HepG2 (cell line): ENCODE measurements around the gene BANP. TPM values are rescaled to one million over a fixed set of nuclear protein-coding genes. Genes with fewer than 3 reads are reported as not detected.
A peak's percentile ranks its signal among the peaks of the same experiment; 100 is the strongest.

ENCODE experiments used
- FOXP1 ChIP-seq, 2 experiments: fragments of 450-650 bp in 1 of 2; IDR thresholded peaks; 2 replicates each; pipeline ENCODE4 v1.6.1; 2017 to 2018; ENCODE audit warnings: antibody characterized with exemption in 1 of 2
- HOXA5 ChIP-seq: sonication (generic); formaldehyde crosslinking; IDR thresholded peaks from 2 replicates; pipeline ENCODE4 v1.4.0; 2020; ENCODE audit warnings: missing genetic modification reagents
- MYNN ChIP-seq: sonication (generic); formaldehyde crosslinking; IDR thresholded peaks from 2 replicates; pipeline ENCODE4 v1.4.0; 2020; ENCODE audit warnings: mild to moderate bottlenecking, low read depth, missing genetic modification reagents
- NCOA1 ChIP-seq: sonication (generic); formaldehyde crosslinking; IDR thresholded peaks from 2 replicates; pipeline ENCODE4 v1.9.0; 2021; ENCODE audit warnings: missing genetic modification reagents
- NR2F1 ChIP-seq, 2 experiments: fragments of 450-650 bp in 1 of 2; formaldehyde crosslinking in 1 of 2; IDR thresholded peaks; 2 replicates each; pipeline versions ENCODE4 v1.5.0 to v1.6.1; 2016 to 2020; ENCODE audit warnings: mild to moderate bottlenecking in 1 of 2, missing compliant biosample characterization in 1 of 2, missing genetic modification reagents in 1 of 2, moderate library complexity in 1 of 2
- PITX1 ChIP-seq: sonication (generic); formaldehyde crosslinking; IDR thresholded peaks from 2 replicates; pipeline ENCODE4 v1.5.1; 2020; ENCODE audit warnings: mild to moderate bottlenecking, missing genetic modification reagents
- SIN3A ChIP-seq: IDR thresholded peaks from 2 replicates; pipeline ENCODE4 v1.6.1; 2011; ENCODE audit warnings: low read depth, mild to moderate bottlenecking, control low read depth, low read length, borderline replicate concordance
- SRSF9 ChIP-seq: fragments of 200-400 bp; formaldehyde crosslinking; IDR thresholded peaks from 2 replicates; pipeline ENCODE4 v1.6.1; 2018; ENCODE audit warnings: borderline replicate concordance, mild to moderate bottlenecking, low read depth, low read length; ENCODE audit not compliant: insufficient read depth, poor library complexity, severe bottlenecking
- ZNF446 ChIP-seq: sonication (generic); formaldehyde crosslinking; IDR thresholded peaks from 2 replicates; pipeline ENCODE4 v1.5.0; 2020; ENCODE audit warnings: mild to moderate bottlenecking, missing genetic modification reagents
- ZNF512 ChIP-seq: sonication (generic); formaldehyde crosslinking; IDR thresholded peaks from 2 replicates; pipeline ENCODE4 v1.4.0; 2020; ENCODE audit warnings: mild to moderate bottlenecking, missing genetic modification reagents
- polyA plus RNA-seq, 8 experiments: library from polyadenylated mRNA; depleted of rRNA in 3 of 8; stranded (reverse) in 7 of 8; unstranded in 1 of 8; fragments of >200 nt; fragmentation: Illumina TruSeq in 4 of 8; extraction: Trizol in 4 of 8; gene quantifications; 2 replicates each; pipeline versions ENCODE4 v1.2.1 to v1.2.3, GENCODE V29; 2011 to 2016; ENCODE audit warnings: low read depth in 4 of 8, missing spikeins in 1 of 8, mixed read lengths in 1 of 8; ENCODE audit not compliant: insufficient read depth in 1 of 8
- total RNA-seq, 5 experiments: library from RNA; depleted of rRNA; stranded (reverse); fragments of >200 nt; fragmentation: Illumina TruSeq; extraction: Trizol; gene quantifications; 2 replicates each; pipeline ENCODE4 v1.2.3, GENCODE V29; 2016; ENCODE audit warnings: low read depth in 1 of 5
- TF ChIP-seq, protein P1 (sequence below): sonication (generic); formaldehyde crosslinking; IDR thresholded peaks from 2 replicates; pipeline ENCODE4 v1.5.0; 2020; ENCODE audit warnings: mild to moderate bottlenecking, missing genetic modification reagents, borderline replicate concordance
- TF ChIP-seq, protein P2 (sequence below): sonication (generic); formaldehyde crosslinking; IDR thresholded peaks from 2 replicates; pipeline ENCODE4 v1.4.0; 2020; ENCODE audit warnings: mild to moderate bottlenecking, missing genetic modification reagents
- TF ChIP-seq, protein P3 (sequence below): IDR thresholded peaks from 2 replicates; pipeline ENCODE4 v1.6.1; 2016; ENCODE audit warnings: low read depth, borderline replicate concordance

The BANP gene
- total and polyA plus RNA-seq, 2 of the 13 experiments (the other 11 are each of a cell fraction or from before 2014, with no cell fraction given), result 20.2 to 23.8 TPM

- TF ChIP-seq MYNN (CRISPR knock-in tag) (peak; percentile 30; the same call in 1 of the 2 replicates), PITX1 (CRISPR knock-in tag) (peak; percentile 87), NCOA1 (CRISPR knock-in tag) (no peak), SIN3A (peak; percentile 88; the same call in 1 of the 2 replicates), HOXA5 (CRISPR knock-in tag) (peak; percentile 88), SRSF9 (no peak), FOXP1 (IDR thresholded peaks at IDR 0.05) (no peak), FOXP1 (CRISPR knock-in tag; IDR thresholded peaks at IDR 0.05) (no peak), ZNF512 (CRISPR knock-in tag) (no peak), NR2F1 (CRISPR knock-in tag; IDR thresholded peaks at IDR 0.05) (peak in 1 of 2 experiments; percentile 47; a peak in 1 of 4 replicates), ZNF446 (CRISPR knock-in tag) (0 out of 2 replicates have a peak, but pooled peaks have one; percentile 47)
- TF ChIP-seq, protein P1, sequence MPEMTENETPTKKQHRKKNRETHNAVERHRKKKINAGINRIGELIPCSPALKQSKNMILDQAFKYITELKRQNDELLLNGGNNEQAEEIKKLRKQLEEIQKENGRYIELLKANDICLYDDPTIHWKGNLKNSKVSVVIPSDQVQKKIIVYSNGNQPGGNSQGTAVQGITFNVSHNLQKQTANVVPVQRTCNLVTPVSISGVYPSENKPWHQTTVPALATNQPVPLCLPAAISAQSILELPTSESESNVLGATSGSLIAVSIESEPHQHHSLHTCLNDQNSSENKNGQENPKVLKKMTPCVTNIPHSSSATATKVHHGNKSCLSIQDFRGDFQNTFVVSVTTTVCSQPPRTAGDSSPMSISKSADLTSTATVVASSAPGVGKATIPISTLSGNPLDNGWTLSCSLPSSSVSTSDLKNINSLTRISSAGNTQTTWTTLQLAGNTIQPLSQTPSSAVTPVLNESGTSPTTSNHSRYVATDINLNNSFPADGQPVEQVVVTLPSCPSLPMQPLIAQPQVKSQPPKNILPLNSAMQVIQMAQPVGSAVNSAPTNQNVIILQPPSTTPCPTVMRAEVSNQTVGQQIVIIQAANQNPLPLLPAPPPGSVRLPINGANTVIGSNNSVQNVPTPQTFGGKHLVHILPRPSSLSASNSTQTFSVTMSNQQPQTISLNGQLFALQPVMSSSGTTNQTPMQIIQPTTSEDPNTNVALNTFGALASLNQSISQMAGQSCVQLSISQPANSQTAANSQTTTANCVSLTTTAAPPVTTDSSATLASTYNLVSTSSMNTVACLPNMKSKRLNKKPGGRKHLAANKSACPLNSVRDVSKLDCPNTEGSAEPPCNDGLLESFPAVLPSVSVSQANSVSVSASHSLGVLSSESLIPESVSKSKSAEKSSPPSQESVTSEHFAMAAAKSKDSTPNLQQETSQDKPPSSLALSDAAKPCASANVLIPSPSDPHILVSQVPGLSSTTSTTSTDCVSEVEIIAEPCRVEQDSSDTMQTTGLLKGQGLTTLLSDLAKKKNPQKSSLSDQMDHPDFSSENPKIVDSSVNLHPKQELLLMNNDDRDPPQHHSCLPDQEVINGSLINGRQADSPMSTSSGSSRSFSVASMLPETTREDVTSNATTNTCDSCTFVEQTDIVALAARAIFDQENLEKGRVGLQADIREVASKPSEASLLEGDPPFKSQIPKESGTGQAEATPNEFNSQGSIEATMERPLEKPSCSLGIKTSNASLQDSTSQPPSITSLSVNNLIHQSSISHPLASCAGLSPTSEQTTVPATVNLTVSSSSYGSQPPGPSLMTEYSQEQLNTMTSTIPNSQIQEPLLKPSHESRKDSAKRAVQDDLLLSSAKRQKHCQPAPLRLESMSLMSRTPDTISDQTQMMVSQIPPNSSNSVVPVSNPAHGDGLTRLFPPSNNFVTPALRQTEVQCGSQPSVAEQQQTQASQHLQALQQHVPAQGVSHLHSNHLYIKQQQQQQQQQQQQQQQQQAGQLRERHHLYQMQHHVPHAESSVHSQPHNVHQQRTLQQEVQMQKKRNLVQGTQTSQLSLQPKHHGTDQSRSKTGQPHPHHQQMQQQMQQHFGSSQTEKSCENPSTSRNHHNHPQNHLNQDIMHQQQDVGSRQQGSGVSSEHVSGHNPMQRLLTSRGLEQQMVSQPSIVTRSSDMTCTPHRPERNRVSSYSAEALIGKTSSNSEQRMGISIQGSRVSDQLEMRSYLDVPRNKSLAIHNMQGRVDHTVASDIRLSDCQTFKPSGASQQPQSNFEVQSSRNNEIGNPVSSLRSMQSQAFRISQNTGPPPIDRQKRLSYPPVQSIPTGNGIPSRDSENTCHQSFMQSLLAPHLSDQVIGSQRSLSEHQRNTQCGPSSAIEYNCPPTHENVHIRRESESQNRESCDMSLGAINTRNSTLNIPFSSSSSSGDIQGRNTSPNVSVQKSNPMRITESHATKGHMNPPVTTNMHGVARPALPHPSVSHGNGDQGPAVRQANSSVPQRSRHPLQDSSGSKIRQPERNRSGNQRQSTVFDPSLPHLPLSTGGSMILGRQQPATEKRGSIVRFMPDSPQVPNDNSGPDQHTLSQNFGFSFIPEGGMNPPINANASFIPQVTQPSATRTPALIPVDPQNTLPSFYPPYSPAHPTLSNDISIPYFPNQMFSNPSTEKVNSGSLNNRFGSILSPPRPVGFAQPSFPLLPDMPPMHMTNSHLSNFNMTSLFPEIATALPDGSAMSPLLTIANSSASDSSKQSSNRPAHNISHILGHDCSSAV (CRISPR knock-in tag), result no peak
- TF ChIP-seq, protein P2, sequence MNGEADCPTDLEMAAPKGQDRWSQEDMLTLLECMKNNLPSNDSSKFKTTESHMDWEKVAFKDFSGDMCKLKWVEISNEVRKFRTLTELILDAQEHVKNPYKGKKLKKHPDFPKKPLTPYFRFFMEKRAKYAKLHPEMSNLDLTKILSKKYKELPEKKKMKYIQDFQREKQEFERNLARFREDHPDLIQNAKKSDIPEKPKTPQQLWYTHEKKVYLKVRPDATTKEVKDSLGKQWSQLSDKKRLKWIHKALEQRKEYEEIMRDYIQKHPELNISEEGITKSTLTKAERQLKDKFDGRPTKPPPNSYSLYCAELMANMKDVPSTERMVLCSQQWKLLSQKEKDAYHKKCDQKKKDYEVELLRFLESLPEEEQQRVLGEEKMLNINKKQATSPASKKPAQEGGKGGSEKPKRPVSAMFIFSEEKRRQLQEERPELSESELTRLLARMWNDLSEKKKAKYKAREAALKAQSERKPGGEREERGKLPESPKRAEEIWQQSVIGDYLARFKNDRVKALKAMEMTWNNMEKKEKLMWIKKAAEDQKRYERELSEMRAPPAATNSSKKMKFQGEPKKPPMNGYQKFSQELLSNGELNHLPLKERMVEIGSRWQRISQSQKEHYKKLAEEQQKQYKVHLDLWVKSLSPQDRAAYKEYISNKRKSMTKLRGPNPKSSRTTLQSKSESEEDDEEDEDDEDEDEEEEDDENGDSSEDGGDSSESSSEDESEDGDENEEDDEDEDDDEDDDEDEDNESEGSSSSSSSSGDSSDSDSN, result peak; percentile 80
- TF ChIP-seq, protein P3, sequence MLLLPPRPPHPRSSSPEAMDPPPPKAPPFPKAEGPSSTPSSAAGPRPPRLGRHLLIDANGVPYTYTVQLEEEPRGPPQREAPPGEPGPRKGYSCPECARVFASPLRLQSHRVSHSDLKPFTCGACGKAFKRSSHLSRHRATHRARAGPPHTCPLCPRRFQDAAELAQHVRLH, result peak; percentile 98
These were observed at the start of gene BANP (continued) for GRCh38 chr16:87950765-87951551.
